ENCODE measurements around the gene TNNC1.

GRCh38 chr3:52489453-52489852 lies 35.6 kb upstream of the TNNC1 start:
- TF ChIP-seq RAD21 (IDR thresholded peaks at IDR 0.05) (no peak), HNF4A (conservative IDR thresholded peaks at IDR 0.05) (no peak), JUND (IDR thresholded peaks at IDR 0.05) (no peak), CTCF (IDR thresholded peaks at IDR 0.05; ENCODE audit: low read depth, low read length, missing input control) (no peak)
- TF ChIP-seq, protein P1, sequence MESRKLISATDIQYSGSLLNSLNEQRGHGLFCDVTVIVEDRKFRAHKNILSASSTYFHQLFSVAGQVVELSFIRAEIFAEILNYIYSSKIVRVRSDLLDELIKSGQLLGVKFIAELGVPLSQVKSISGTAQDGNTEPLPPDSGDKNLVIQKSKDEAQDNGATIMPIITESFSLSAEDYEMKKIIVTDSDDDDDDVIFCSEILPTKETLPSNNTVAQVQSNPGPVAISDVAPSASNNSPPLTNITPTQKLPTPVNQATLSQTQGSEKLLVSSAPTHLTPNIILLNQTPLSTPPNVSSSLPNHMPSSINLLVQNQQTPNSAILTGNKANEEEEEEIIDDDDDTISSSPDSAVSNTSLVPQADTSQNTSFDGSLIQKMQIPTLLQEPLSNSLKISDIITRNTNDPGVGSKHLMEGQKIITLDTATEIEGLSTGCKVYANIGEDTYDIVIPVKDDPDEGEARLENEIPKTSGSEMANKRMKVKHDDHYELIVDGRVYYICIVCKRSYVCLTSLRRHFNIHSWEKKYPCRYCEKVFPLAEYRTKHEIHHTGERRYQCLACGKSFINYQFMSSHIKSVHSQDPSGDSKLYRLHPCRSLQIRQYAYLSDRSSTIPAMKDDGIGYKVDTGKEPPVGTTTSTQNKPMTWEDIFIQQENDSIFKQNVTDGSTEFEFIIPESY (IDR thresholded peaks at IDR 0.05): no peak

Measured in liver (tissue), 3 donors.